ENCODE data around the gene TH.

TH gene

GRCh38 chr11:2171591-2172003 lies at the start of gene TH:
TSS of gene TH (minus strand) at chr11:2171815. CDS start at chr11:2171786, 29 bp downstream.
- no peak for DNase-seq

- DNase-seq = no peak
Observed at GRCh38 chr11:2221024-2221423, 49.4 kb upstream of the TH start.

GRCh38 chr11:2220173-2220771 lies 48.7 kb upstream of the TH start:
- peak; percentile 20 to 34 (median 32) for DNase-seq

GRCh38 chr11:2219318-2220017 lies 47.9 kb upstream of the TH start:
- no peak for DNase-seq

- DNase-seq = no peak
Observed at GRCh38 chr11:2218031-2218633, 46.5 kb upstream of the TH start.

GRCh38 chr11:2217211-2218030 lies 45.8 kb upstream of the TH start:
- DNase-seq = no peak

GRCh38 chr11:2216400-2217064 lies 44.9 kb upstream of the TH start:
- DNase-seq = no peak

- no peak for DNase-seq
Observed at GRCh38 chr11:2215561-2216399, 44.2 kb upstream of the TH start.

GRCh38 chr11:2215230-2215560 lies 43.6 kb upstream of the TH start:
- DNase-seq = no peak

GRCh38 chr11:2214527-2215229 lies 43.1 kb upstream of the TH start:
- DNase-seq = no peak

GRCh38 chr11:2213890-2214526 lies 42.4 kb upstream of the TH start:
- DNase-seq = no peak

- peak; percentile 43 to 72 (median 63) for DNase-seq
Observed at GRCh38 chr11:2213384-2213842, 41.8 kb upstream of the TH start.

- DNase-seq = no peak
Observed at GRCh38 chr11:2212411-2213251, 41.0 kb upstream of the TH start.

GRCh38 chr11:2211113-2211971 lies 39.7 kb upstream of the TH start:
- no peak for DNase-seq

GRCh38 chr11:2210366-2211112 lies 38.9 kb upstream of the TH start:
- DNase-seq = no peak

GRCh38 chr11:2209900-2210321 lies 38.3 kb upstream of the TH start:
- no peak for DNase-seq

GRCh38 chr11:2209370-2209801 lies 37.8 kb upstream of the TH start:
- DNase-seq = no peak
